GM12891 (cell line): ENCODE data around the gene PF4V1.

Source experiments
- PAX5 ChIP-seq: IDR thresholded peaks from 2 replicates; pipeline ENCODE4 v1.6.1; 2011; ENCODE audit warnings: low read length, moderate library complexity, mild to moderate bottlenecking; ENCODE audit not compliant: insufficient read depth, severe bottlenecking
- POLR2A ChIP-seq: IDR thresholded peaks from 2 replicates; pipeline ENCODE4 v1.6.1; 2011; ENCODE audit warnings: low read depth, low read length, control low read depth
- POLR2AphosphoS5 ChIP-seq: IDR thresholded peaks from 2 replicates; pipeline ENCODE4 v1.6.1; 2011; ENCODE audit warnings: low read depth, low read length, control low read depth
- POU2F2 ChIP-seq: IDR thresholded peaks from 2 replicates; pipeline ENCODE4 v1.6.1; 2011; ENCODE audit warnings: low read depth, mild to moderate bottlenecking, control low read depth, low read length, moderate library complexity
- SPI1 ChIP-seq: IDR thresholded peaks from 2 replicates; pipeline ENCODE4 v1.6.1; 2011; ENCODE audit warnings: low read depth, low read length, control low read depth
- TAF1 ChIP-seq: IDR thresholded peaks from 2 replicates; pipeline ENCODE4 v1.6.1; 2011; ENCODE audit warnings: low read depth, low read length, control low read depth

DNA sequence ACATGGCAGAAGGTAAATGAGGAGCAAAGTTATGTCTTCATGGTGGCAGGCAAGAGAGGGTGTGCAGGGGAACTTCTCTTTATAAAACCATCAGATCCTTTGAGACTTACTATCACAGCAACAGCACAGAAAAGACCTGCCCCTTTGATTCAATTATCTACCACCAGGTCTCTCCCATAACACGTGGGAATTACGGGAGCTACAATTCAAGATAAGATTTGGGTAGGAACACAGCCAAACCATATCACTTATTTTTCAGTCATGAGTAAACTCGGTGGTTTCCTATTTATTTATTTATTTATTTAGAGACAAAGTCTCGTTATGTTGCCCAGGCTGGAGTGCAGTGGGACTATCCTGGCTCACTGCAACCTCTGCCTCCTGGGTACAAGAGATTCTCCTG is 38.2 kb downstream of the PF4V1 start:
- no peak for TF ChIP-seq POLR2A
- TF ChIP-seq TAF1, result no peak
- TF ChIP-seq POLR2AphosphoS5, result no peak
- no peak for TF ChIP-seq PAX5
- no peak for TF ChIP-seq SPI1
- TF ChIP-seq POU2F2, result no peak
